SK-N-SH (cell line): ENCODE results near the gene RAB40C.

Experiments used
- CTCF ChIP-seq: fragments of 200-600 bp; sonication (generic); IDR thresholded peaks from 2 replicates; pipeline ENCODE4 v1.6.1; 2017; ENCODE audit warnings: antibody characterized with exemption, mild to moderate bottlenecking, moderate library complexity
- SIN3A ChIP-seq: IDR thresholded peaks from 2 replicates; pipeline ENCODE4 v1.6.1; 2012; ENCODE audit warnings: low read depth, mild to moderate bottlenecking, low read length, moderate library complexity, borderline replicate concordance

- TF ChIP-seq CTCF: peak; percentile 33
- no peak for TF ChIP-seq SIN3A
Measured at GRCh38 chr16:658679-659571, 69.1 kb downstream of the RAB40C start.
